Amygdala (tissue), 56 donors: ENCODE results near the gene PRAMEF9.
"Not testable (repeated sequence)": the region's sequence is repeated elsewhere in the genome, so short reads cannot be mapped to it uniquely, and the experiment has no call there.

ENCODE experiments used
- DNase-seq, 56 donors: peaks; one replicate each; lab custom pipeline; 2025; lab: John Stamatoyannopoulos, UW

PRAMEF9 gene

DNA sequence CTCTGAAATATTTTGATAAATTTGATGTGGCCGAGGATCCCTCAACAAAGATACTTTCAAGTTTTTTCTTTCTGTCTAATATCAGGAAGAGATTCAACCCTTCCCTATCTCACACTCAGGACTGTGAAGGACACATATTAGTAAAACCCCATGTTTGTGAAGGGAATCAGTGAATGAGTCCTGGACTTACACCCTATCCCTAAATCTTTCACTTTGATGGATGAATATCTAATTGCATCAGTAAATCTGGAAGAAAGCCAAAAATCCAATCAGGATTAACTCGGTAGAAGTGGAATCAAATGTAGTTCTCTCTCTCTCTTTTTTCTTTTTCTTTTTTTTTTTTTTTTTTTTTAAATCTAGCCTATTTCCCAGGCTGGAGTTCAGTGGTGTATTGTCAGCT, at the start of gene PRAMEF9:
Gene PRAMEF9 (plus strand): TSS at position 301 of the 400 bp plus-strand sequence. CDS start 3,433 bp downstream, outside the sequence.
- DNase-seq, result not testable (repeated sequence)

GRCh38 chr1:13155909-13156308, 15.7 kb upstream of the PRAMEF9 start, which contains the start of gene PRAMEF26:
Gene PRAMEF26, minus strand, starts transcription at chr1:13156009. Its CDS starts 2,914 bp downstream, at chr1:13153095.
- not testable (repeated sequence) for DNase-seq

DNA sequence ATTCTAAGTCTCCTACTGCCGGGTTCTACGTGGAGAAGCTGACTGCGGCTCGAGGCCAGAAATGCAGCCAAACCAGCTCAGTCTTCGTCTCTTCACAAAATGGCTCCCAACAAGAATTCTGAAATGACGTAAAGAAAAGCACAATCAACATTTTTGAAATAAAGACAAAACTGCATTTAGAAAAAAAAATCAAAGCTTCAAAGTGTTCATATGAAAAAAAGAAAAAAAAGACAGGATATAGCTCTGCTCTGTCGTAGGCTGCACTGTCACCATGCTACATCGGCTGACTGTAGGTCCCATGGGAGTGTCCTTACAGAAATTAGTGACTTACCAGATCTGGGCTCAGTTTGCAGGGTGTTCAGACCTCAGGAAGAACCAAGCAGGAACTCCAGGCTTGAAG, 6.1 kb upstream of the PRAMEF9 start, which contains the start of gene HNRNPCL4:
Gene HNRNPCL4 (minus strand): TSS at position 101 of the 400 bp plus-strand sequence. CDS start 164 bp downstream, outside the sequence.
- not testable (repeated sequence) for DNase-seq

GRCh38 chr1:13201309-13201708, 29.7 kb downstream of the PRAMEF9 start, which contains the start of gene PRAMEF13:
Gene PRAMEF13, minus strand, starts transcription at chr1:13201409. Its CDS starts 1,820 bp downstream, at chr1:13199589.
- not testable (repeated sequence) for DNase-seq

DNA sequence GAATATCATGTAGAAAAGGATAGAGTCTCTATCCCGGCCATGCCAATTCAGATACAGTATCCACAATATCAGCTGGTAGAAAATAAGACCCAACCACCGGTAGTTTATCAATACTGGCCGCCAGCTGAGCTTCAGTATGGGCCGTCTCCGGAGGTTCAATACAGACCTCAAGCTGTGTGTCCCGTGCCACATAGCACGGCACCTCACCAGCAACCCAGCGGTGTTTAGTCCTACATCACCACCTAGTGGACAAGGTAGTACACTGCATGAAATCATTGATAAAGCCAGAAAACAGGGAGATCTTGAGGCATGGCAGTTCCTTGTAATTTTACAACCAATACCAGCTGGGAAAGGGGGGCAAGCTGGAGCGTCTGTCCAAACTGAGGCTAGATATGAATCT, 37.1 kb downstream of the PRAMEF9 start:
- DNase-seq, result not testable (repeated sequence)

GRCh38 chr1:13216619-13217018, 45.0 kb downstream of the PRAMEF9 start:
- DNase-seq, result not testable (repeated sequence)

DNA sequence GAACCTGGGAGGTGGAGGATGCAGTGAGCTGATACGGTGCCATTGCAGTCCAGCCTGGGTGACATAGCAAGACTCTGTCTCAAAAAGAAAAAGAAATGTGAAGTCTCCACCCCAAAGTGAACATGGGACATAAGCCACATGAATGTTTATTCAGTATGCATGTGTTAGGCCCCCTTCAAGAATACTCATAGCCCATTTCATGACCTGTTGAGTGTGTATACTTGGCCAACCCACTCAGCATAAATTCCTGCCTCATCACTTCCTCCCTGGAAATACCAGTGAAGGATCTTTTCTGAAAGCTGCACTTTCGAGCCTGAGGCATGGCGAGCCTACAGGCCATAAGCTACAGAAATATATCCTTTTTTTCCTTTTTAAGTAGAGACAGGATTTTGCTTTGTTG, 47.6 kb downstream of the PRAMEF9 start:
- not testable (repeated sequence) for DNase-seq

DNA sequence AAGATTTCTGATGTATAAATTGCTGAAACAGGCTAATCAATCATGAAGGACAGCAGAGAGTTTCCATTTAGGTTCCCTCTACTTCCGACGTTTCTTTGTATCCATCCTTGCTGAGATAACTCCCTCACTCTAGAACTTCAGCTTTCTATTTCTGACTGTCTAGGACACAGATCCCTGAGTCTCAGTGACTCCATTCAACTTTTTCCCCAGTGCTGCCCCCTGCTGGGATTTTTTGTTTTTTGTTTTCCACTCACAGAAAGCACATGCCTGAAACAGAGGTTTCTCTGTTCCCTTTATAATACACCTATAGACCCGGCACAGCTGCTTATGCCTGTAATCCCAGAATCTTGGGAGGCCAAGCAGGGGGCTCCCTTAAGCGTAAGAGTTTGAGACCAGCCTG, 51.1 kb downstream of the PRAMEF9 start:
- not testable (repeated sequence) for DNase-seq

DNA sequence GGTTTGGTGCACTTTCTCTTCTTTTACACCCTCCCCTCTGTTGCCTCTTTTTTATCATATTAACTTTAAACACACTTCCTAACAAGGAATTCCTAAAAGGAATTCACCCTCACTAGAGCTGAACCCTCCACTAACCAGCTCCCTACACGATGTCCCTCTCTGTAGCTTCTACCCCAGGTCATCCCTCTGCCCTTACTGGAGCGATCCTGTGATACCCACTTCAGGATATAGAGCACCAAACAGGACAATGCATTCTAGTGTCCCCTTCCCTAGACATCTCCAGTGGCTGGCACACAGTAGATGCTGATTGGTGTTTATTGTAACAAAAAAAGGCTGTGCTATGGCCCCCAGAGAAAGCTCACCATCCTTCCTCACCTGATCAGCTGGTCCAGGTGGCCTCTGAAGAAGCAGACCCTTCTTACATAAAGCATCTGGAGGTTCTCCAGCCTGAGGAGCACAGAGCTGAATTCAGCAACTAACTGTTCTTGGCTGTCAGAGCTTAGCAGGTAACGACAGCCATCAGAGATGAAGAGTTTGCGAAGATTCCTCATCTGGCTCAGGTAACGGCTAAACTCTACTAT, 52.9 kb downstream of the PRAMEF9 start:
- no peak for DNase-seq

DNA sequence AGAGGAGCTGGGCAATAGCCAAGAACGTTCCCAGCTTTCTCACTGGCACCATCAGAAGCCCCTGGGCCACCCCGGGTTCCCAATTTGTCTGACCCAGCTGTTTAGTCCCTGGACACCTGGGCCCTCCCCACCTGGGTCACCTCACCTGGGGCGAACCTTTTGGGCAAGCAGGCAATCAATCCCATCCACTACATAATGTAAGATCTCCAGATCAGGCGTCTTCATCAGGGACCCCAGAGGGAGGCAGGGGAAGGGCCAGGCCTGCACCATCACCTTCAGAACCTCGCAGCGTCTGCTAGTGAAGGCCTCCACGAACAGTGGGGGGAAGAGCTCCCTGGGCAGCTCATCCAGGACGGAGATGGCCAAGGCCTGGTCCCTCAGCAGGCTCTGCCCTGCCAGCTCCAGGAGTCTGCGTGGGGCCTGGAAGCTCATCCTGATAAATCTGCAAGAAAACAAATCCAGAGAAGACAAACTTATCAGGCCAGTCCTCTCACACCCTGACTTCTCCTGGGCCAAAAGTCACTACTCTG, 54.1 kb downstream of the PRAMEF9 start, which contains the start of gene PRAMEF18:
Gene PRAMEF18 (minus strand): TSS at position 480 of the 530 bp plus-strand sequence. CDS start 48 bp downstream, at position 432.
- not testable (repeated sequence) for DNase-seq

GRCh38 chr1:13227271-13228055, 55.8 kb downstream of the PRAMEF9 start:
- DNase-seq, result not testable (repeated sequence)

DNA sequence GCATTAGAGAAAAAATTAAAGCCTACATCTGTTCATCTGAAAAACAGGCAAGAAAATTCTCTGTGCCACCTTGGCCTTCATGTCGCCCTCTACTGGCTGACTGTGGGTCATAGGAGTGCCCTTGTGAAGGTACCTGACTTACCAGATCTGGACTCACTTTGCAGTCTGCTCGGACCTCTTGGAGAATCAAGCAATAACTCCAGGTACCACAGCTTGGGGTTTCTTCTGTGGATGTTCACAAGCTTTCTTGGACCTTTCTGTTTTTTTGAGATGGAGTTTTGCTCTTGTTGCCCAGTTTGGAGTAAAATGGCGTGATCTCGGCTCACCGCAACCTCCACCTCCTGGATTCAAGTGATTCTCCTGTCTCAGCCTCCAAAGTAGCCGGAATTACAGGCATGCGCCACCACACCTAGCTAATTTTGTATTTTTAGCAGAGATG, 56.7 kb downstream of the PRAMEF9 start:
- DNase-seq, result no peak
